Endothelial cell of umbilical vein (primary cell): ENCODE measurements around the gene APBB2. TPM values are rescaled to one million over a fixed set of nuclear protein-coding genes. Genes with fewer than 3 reads are reported as not detected.

Experiments used
- BruUV-seq: library from RNA; stranded (reverse); fragments of 400-500 nt; replicated peaks from 2 replicates; lab custom pipeline; 2021; lab: Mats Ljungman, UMichigan
- CTCF ChIA-PET: fragments of 300-600, 350-600 bp; sonication (Branson Sonifier 250); formaldehyde crosslinking; loops from one replicate; lab custom pipeline; 2021; ENCODE audit warnings: antibody characterized with exemption, inconsistent platforms; lab: Charles Lee
- POLR2A ChIA-PET: fragments of 300-600, 350-600 bp; sonication (Branson Sonifier 250); formaldehyde crosslinking; loops from one replicate; lab custom pipeline; 2021; ENCODE audit warnings: antibody characterized with exemption, inconsistent platforms; lab: Charles Lee
- DNase-seq: peaks from one replicate; pipeline ENCODE4 v3.0.0-alpha.2; 2011; ENCODE audit warnings: low read depth, low spot score
- FAIRE-seq: peaks from 2 replicates; lab custom pipeline; 2011; peaks lifted over from hg19 to GRCh38; lab: Jason Lieb, UNC
- H2AFZ ChIP-seq: 2 replicates; pipeline ENCODE4 v1.6.0; 2012; ENCODE audit warnings: low read depth, low read length, control low read depth, inconsistent platforms
- H3K27ac ChIP-seq: 2 replicates; pipeline ENCODE4 v1.5.1; 2011; ENCODE audit warnings: low read depth, mild to moderate bottlenecking, control low read depth, low read length, moderate library complexity; ENCODE audit not compliant: insufficient read depth
- H3K27me3 ChIP-seq, 2 experiments: 2 replicates each; pipeline versions ENCODE4 v1.6.0 to v1.6.1; 2011; ENCODE audit warnings: low read length in 2 of 2, mixed read lengths in 1 of 2; ENCODE audit not compliant: control insufficient read depth in 2 of 2, insufficient read depth in 2 of 2
- H3K36me3 ChIP-seq, 2 experiments: 2 replicates in 1 of 2; 3 replicates in 1 of 2; pipeline ENCODE4 v1.5.1; 2011; ENCODE audit warnings: low read length in 2 of 2, mild to moderate bottlenecking in 1 of 2, moderate library complexity in 1 of 2; ENCODE audit not compliant: control insufficient read depth in 2 of 2, insufficient read depth in 2 of 2; ENCODE audit errors: extremely low read depth in 1 of 2
- H3K4me1 ChIP-seq: 3 replicates; pipeline ENCODE4 v1.5.1; 2011; ENCODE audit warnings: mild to moderate bottlenecking, low read length; ENCODE audit not compliant: control insufficient read depth, insufficient read depth; ENCODE audit errors: extremely low read depth
- H3K4me2 ChIP-seq: 2 replicates; pipeline ENCODE4 v1.6.1; 2011; ENCODE audit warnings: low read length, control low read depth, mixed read lengths; ENCODE audit not compliant: insufficient read depth
- H3K4me3 ChIP-seq, 3 experiments: fragments of 200-600 bp in 1 of 3; sonication (generic), shearing (Covaris generic) in 1 of 3; replicated peaks in 1 of 3; 2 replicates each; pipeline ENCODE4 v1.5.1; 2011 to 2016; ENCODE audit warnings: control low read depth in 3 of 3, low read length in 3 of 3, mild to moderate bottlenecking in 2 of 3, inconsistent platforms in 1 of 3, low read depth in 1 of 3, moderate library complexity in 1 of 3; ENCODE audit not compliant: insufficient read depth in 1 of 3
- H3K79me2 ChIP-seq: 2 replicates; pipeline ENCODE4 v1.6.0; 2012; ENCODE audit warnings: low read length, inconsistent platforms; ENCODE audit not compliant: control insufficient read depth, insufficient read depth
- H3K9ac ChIP-seq: replicated peaks from 2 replicates; pipeline ENCODE3; 2011; ENCODE audit warnings: low read length, control low read depth; ENCODE audit not compliant: insufficient read depth; ENCODE audit errors: extremely low read depth
- H3K9me1 ChIP-seq: replicated peaks from 3 replicates; pipeline ENCODE4 v1.6.0; 2011; ENCODE audit warnings: mild to moderate bottlenecking, low read length; ENCODE audit not compliant: control insufficient read depth, insufficient read depth; ENCODE audit errors: extremely low read depth
- H3K9me3 ChIP-seq: replicated peaks from 2 replicates; pipeline ENCODE4 v1.5.1; 2012; ENCODE audit warnings: low read length, inconsistent platforms; ENCODE audit not compliant: control insufficient read depth, insufficient read depth
- H4K20me1 ChIP-seq: replicated peaks from 2 replicates; pipeline ENCODE3; 2011; ENCODE audit warnings: mild to moderate bottlenecking, low read length; ENCODE audit not compliant: control insufficient read depth, insufficient read depth; ENCODE audit errors: extremely low read depth
- CTCF ChIP-seq, 2 donors: IDR thresholded peaks; 1 replicate in 1 of 2; 2 replicates in 1 of 2; pipeline ENCODE4 v1.5.1; 2011; ENCODE audit warnings: low read length in 2 of 2, mild to moderate bottlenecking in 2 of 2, moderate library complexity in 2 of 2, control low read depth in 1 of 2, inconsistent platforms in 1 of 2, low read depth in 1 of 2; ENCODE audit not compliant: insufficient read depth in 1 of 2; ENCODE audit errors: extremely low read depth in 1 of 2
- EZH2 ChIP-seq: IDR thresholded peaks from 2 replicates; pipeline ENCODE4 v1.6.1; 2012; ENCODE audit warnings: borderline replicate concordance, low read depth, mild to moderate bottlenecking, moderate library complexity, low read length, inconsistent platforms; ENCODE audit not compliant: severe bottlenecking
- FOS ChIP-seq: IDR thresholded peaks from 2 replicates; pipeline ENCODE4 v1.6.1; 2011; ENCODE audit warnings: mild to moderate bottlenecking, low read length, moderate library complexity, borderline replicate concordance; ENCODE audit not compliant: insufficient read depth
- GATA2 ChIP-seq: IDR thresholded peaks from 2 replicates; pipeline ENCODE4 v1.7.0; 2011; ENCODE audit warnings: low read depth, mild to moderate bottlenecking, moderate library complexity, mixed read lengths, low read length; ENCODE audit not compliant: insufficient read length, insufficient read depth
- JUN ChIP-seq: IDR thresholded peaks from 2 replicates; pipeline ENCODE4 v1.6.1; 2011; ENCODE audit warnings: borderline replicate concordance, low read depth; ENCODE audit not compliant: insufficient read length, insufficient read depth
- MYC ChIP-seq: IDR thresholded peaks from one replicate; pipeline ENCODE4 v1.6.1; 2011; ENCODE audit warnings: mild to moderate bottlenecking, low read depth, low read length
- POLR2A ChIP-seq: IDR thresholded peaks from 2 replicates; pipeline ENCODE4 v1.6.1; 2012; ENCODE audit warnings: low read depth, mild to moderate bottlenecking, control low read depth, low read length
- POLR2AphosphoS5 ChIP-seq: IDR thresholded peaks from 2 replicates; pipeline ENCODE4 v1.6.1; 2012; ENCODE audit warnings: low read depth, mild to moderate bottlenecking, control low read depth, low read length, moderate library complexity; ENCODE audit not compliant: insufficient read depth
- dilution Hi-C: fragments of 300-500 bp; cut with MboI; formaldehyde crosslinking; loops from one replicate; pipeline ENCODE4 v1.15.0; 2019; ENCODE audit warnings: low sequenced_read_pairs; ENCODE audit not compliant: extremely low pct_ligation_motif_present
- intact Hi-C: fragments of 100-400 bp; cut with micrococcal nuclease; formaldehyde crosslinking; loops from one replicate; pipeline ENCODE4 v1.10.0; 2022
- polyA plus RNA-seq, 4 experiments: library from polyadenylated mRNA; depleted of rRNA in 3 of 4; stranded (reverse) in 3 of 4; unstranded in 1 of 4; fragments of >200 nt; gene quantifications; 2 replicates each; pipeline versions ENCODE4 v1.2.1 to v1.2.3, GENCODE V29; 2011 to 2012; ENCODE audit warnings: missing spikeins in 1 of 4
- total RNA-seq: library from RNA; stranded (reverse); gene quantifications from 2 replicates; pipeline ENCODE4 v1.2.3, GENCODE V29; 2021

APBB2 gene
- total and polyA plus RNA-seq, 2 donors (not counting 3 experiments of a cell fraction or from before 2014, with no cell fraction given) = 79.8 to 124 TPM

GRCh38 chr4:41202356-41202755 is 12.0 kb downstream of the APBB2 start:
- Histone ChIP-seq H3K4me1 (peaks cover 90% of the 10 kb centered on the region), H3K36me3 (no peaks in the 10 kb centered on the region), H3K79me2 (peaks cover 90% of the 10 kb centered on the region), H3K9ac (peak overlapping the region; percentile 78), H3K27ac (peak overlapping the region; percentile 63), H3K9me3 (no peaks in the 10 kb centered on the region), H3K27me3 (no peaks in the 10 kb centered on the region), H3K4me2 (peak overlapping the region; percentile 94), H3K9me1 (no peaks in the 10 kb centered on the region), H4K20me1 (no peaks in the 10 kb centered on the region), H2AFZ (no peak overlapping the region), H3K4me3 (peak overlapping the region in 1 of 3 experiments; percentile 48)
- dilution Hi-C loops (loop anchor here (25.0 kb wide), 1 partner anchor 265 kb away; no protein-coding TSS in a partner anchor), intact Hi-C loops (no loop called here)
- DNase-seq (peak; percentile 68), FAIRE-seq (peak; percentile 15)
- no peak for TF ChIP-seq POLR2AphosphoS5
- TF ChIP-seq GATA2 = peak; percentile 27
- ChIA-PET CTCF (interaction anchor here (1.9 to 3.7 kb wide), 3 partner anchors 12 to 43 kb away, joined by 4 to 34 read pairs (median 22); partner anchors contain the start of gene APBB2), POLR2A (no interaction called here)
- no TSS peak for BruUV-seq

GRCh38 chr4:41200486-41201017 is 13.8 kb downstream of the APBB2 start:
- POLR2A ChIA-PET = no interaction called here
- H3K27ac ChIP-seq = peak overlapping the region; percentile 2
- H3K4me3 ChIP-seq = no peak overlapping the region
- no peaks in the 10 kb centered on the region for H3K36me3 ChIP-seq
- H3K4me2 ChIP-seq = peak overlapping the region; percentile 35
- no TSS peak for BruUV-seq
- dilution Hi-C loops (loop anchor here (25.0 kb wide), 1 partner anchor 263 kb away; no protein-coding TSS in a partner anchor), intact Hi-C loops (no loop called here)
- H3K27me3 ChIP-seq = no peaks in the 10 kb centered on the region
- H3K9me1 ChIP-seq = no peaks in the 10 kb centered on the region
- peaks cover 76% of the 10 kb centered on the region for H3K4me1 ChIP-seq
- no peak overlapping the region for H2AFZ ChIP-seq
- FAIRE-seq (no peak), DNase-seq (peak; percentile 26)
- no peaks in the 10 kb centered on the region for H3K9me3 ChIP-seq
- peaks cover 90% of the 10 kb centered on the region for H3K79me2 ChIP-seq
- no peaks in the 10 kb centered on the region for H4K20me1 ChIP-seq
- TF ChIP-seq MYC (no peak), POLR2A (no peak), POLR2AphosphoS5 (no peak), GATA2 (no peak), EZH2 (no peak), CTCF (IDR thresholded peaks at IDR 0.05; ENCODE audit: extremely low read depth in 1 of 2, insufficient read depth in 1 of 2, low read depth in 1 of 2, low read length in 2 of 2) (no peak), JUN (no peak), FOS (no peak)
- H3K9ac ChIP-seq = no peak overlapping the region
- CTCF ChIA-PET = interaction anchor here (1.3 to 2.0 kb wide), 9 partner anchors 10 to 224 kb away, joined by 3 to 10 read pairs (median 4); no protein-coding TSS in a partner anchor
